GM21367 (cell line): Measurements from ENCODE around the gene GABBR2.
"Not testable (repeated sequence)": the region's sequence is repeated elsewhere in the genome, so short reads cannot be mapped to it uniquely, and the experiment has no call there.

ENCODE experiments used
- ATAC-seq: cut with Tn5 transposase; IDR thresholded peaks from one replicate; pipeline ENCODE4 v1.9.1; 2021; ENCODE audit not compliant: unreplicated experiment

The GABBR2 gene

DNA sequence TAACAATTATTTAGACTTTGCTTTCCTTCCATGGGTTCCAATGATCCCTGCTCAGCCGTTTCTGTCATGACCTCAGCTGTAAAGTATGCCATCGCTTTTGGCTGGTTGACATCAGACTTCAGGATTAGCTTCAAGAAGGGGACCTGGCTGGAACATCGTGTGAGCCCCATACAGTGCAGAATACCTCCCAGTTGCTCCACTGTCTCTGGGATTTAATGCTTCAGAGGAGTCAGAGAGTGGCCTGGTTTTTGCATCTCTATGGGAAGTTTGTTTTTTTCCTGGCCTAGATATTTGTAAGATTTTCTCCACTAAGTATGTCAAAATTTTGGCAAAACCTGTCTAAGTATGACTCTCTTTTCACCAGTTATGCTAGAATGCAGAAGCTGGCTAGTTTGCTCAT, 216.9 kb downstream of the GABBR2 start:
- no peak for ATAC-seq

DNA sequence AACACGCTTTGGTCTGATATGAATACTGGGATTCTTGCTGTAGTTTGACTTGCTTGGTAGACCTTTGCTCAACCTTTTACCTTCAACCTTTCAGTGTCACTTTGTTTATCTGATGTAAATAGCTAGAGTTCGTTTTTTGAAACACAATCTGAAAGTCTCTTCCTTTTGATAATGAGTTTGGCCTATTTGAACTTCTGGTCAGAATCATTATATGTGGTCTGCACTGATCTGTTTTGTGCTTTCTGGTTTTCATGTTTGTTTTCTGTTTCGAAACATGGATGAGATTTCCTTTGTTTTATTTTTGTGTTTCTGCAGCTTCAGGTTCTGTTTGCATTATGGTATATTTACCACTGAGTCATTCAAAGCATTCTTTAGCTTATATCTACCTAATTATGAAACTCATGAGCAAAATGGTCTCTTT, 217.5 kb downstream of the GABBR2 start:
- ATAC-seq, result no peak

DNA sequence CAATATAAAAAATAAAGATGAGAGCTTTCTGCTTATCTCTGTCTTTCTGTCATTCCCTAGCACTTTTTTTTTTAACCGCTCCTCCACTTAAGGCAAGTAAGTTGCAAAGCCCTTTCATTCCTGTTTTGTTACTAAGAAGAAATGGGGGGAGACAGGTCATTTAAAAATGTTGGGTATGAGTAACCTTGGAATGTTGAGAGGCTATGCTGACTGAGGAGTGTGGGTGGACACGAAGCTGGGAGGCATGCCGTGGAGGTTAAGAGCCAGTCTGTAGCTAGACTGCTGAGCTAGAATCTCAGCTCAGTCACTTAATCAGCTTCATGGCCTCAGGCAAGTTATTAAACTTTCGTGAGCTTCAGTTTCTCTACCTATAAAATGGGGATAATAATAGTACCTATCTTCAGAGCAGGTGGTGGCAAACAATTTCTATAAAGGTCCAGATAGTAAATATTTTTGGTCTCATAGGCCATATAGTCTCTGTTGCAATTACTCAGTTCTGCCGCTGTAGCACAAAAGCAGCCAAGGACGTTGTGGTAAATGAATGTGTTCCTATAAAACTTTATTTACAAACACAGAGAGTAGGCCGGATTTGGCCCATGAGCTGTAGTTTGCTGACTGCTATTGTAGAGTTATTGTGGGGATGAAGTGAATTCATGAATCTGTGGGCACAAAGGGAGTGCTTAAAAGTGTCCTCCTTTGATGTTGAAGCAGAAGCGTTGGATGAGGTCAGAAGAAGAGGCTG, 220.0 kb downstream of the GABBR2 start:
- no peak for ATAC-seq

DNA sequence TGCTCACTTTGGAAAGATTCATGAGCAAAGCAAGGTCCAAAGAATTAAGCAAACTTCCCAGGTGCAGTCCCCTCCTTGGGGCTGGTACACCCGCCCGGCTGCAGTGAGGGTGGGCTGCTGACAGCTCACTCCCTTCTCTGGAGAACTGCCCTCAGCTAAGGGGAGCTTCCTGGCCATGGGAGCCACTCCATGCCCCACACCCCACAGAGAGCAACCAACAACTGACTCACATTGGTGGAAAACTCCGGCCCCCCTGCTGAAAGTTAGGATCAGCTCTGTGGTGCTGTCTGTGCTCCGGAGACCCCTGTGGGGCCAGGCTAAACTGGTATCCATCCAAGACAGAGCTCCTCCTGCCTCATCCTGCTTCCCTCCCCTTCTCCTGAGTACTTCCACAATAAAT, 223.0 kb downstream of the GABBR2 start:
- no peak for ATAC-seq

DNA sequence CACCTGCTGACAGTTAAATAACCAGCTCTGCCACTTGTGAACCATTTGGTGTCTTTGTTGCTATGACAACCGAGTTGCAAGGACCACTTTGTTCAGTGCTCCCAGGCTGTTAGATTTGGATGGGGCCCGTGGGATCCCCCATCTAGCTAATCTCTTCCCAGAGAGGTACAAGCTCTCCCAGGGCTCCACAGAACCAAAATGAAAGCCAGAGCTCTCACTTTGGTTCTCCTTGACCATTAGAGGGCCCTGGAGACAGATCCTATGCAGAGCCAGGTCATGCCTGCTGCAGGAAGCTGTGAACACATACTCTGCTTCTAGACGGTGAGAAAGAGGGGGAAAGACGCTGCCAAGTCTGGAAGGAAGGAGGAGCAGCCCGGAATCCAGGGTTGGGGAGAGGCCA, 224.6 kb downstream of the GABBR2 start:
- no peak for ATAC-seq

DNA sequence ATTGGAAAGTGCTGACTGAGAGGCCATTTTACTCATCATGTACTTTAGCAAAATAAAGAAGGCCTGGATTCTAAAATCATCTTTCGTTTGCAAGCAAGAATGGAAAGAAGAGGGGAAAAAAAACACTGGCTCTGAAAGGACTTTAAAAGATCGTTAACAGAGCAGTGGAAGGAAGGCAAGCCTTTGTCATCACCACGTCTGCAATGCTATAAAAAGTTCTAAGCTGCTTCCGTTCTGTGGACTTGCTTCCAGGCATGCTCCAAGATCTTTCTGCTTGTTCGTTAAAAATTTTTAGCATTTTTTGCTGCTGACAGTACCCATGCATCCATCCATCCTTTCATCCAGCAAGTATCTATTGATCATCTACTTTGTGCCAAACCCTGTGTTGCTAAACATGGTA, 226.5 kb downstream of the GABBR2 start:
- no peak for ATAC-seq

DNA sequence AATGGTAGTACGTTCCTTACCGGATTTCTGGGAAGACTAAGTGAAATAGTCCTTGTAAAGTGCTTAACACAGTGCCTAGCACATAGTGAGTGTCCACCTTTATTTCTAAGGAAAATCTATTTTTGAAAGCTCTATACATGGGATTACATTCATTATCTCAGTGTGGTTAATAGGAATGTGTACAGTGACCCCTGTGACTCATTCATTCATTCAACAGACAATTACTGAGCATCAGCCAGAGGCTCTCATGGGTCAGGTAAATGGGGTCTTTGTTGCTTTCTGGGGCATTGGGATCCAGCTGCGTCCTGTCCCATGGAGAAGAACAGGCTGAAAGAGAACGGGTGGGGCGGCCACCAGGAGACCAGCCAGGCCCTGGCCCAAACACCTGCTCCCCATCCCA, 227.1 kb downstream of the GABBR2 start:
- ATAC-seq, result no peak

DNA sequence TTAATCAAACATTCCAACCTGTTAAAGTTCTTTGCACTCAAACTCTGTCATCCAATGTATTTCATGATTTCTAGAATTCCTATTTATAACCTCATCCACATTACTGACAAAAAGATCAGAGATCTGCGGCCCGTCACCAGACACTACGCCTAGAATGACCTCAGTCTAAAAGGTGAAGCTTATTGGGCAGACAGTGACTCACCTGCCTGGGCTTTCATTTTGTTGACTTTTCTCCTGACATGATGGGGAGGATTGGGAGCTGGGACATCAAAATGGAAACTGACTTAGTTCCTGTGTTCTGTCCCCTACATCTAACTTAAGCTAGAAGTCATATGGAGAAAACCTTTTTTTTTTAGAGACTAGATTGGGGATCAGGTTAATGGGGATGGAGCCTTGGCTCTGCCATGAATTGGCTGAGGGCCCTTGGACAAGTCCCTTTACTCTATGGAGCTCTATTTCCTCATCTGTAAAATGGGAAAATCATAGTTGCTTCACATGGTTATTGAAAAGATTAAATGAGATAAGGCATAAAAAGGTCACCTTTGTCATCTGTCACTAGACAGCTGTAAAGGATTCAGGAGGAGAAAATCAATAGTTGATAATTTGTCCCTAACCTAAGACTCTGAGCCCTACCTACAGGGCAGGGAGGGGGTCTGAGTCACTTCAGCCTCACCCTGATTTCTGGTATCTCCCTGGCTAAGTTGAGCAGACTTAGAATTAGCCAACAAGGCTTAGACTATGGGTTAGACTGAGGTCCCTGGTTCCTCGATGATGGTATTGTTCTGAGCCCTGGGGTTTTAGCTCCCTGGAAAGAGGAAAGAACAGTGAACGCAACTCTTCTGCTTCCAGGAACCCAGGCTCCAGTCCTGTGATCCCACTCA, 228.5 kb downstream of the GABBR2 start:
- ATAC-seq, result no peak

DNA sequence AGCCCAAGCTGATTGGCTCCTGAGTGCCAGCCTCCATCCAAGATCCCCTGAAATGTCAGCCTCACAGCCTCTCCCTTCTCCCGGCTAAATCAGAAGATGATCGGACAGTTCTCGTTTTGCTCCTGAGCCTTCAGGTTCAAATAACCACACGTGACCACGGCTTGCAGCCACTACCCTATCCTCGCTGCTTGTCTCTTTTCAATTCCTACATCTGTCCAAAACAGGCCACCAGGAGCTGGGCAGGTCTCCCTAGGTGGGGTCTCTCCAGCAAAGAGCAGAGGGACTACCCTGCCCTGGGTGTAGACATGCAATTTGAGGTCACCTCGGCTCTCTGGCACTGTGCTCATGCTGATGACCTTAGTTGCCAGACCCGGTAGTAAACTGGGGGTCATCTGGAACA, 229.3 kb downstream of the GABBR2 start:
- ATAC-seq, result no peak

DNA sequence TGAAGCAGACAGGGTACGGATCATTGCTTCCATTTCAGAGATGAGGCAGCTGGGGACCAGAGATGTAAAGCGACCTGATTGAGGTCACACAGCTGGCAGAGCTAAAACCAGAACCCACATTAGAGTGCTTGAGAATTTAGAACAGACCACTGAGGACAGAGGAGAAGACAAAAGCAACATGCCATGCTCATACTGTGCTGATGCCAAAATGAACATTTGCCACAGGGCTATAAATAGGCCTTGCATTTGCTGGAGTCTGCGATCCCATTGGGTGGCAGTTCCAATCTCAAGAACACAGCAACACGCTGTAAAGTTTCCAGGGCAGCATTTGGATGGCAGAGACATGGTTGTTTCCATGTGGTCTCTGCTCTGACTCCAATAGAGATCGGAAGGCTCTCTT, 230.9 kb downstream of the GABBR2 start:
- no peak for ATAC-seq

DNA sequence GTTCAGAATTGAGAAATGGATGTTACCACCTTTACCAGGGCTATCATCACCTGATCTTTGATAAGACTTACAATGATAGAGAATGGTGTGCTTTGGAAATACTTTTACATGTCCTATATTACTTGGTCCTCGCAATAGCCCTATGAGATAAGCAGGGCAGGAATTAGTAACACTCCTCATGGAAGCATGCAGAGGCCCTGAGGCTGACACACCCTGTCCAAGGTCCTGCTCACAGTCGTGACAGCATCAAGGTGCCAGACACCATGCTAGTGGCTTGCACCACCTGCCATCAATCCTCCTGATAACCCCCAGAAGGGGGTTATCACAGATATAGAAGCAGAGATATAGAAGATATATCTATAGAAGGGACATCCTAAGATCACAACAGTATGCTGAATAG, 236.5 kb downstream of the GABBR2 start:
- ATAC-seq, result no peak

DNA sequence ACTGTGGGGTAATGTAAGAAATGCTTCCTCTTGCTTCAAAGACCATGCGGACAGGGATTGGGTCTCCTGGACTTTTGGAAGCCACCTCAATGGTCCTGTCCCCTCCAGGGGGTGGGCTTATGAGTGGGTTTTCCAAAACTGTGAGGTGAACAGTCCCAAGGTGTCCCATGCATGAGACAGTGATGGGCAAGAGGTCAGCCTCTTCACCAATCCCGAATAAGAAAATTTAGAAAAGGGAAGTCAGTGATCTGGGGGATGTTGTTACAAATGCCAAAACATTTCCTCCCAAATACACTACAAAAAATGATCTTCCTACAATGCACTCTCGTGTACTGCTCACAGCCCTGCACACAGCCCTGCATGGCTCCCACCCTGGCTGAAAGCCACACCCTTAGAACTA, 237.6 kb downstream of the GABBR2 start:
- no peak for ATAC-seq

DNA sequence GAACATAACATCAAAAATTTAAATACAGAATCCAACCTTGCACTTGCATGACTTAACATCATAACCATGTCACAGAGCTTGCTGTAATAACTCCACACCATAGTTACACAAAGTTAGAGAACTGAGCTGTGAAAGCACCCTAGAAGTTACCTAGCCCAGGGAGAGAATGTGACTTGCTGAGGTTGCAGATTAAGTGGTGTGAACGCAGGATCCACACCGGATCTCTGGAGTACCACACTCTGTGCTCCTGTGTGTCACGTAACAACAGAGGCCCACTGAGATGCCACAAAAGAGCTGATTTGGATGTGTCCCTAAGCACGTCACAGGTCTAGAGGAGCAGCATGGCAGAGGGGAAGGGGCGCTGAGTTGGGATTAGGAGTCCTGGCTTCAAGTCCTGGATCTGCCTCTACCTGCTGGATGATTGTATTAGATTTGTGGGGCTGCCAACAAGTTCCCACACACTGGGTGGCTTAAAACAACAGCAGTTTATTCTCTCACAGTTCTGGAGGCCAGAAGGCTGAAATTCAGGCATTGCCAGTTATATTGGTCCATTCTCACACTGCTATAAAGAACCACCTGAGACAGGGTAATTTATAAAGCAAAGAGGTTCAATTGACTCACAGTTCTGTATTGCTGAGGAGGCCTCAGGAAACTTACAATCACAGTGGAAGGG, 240.0 kb downstream of the GABBR2 start:
- no peak for ATAC-seq

DNA sequence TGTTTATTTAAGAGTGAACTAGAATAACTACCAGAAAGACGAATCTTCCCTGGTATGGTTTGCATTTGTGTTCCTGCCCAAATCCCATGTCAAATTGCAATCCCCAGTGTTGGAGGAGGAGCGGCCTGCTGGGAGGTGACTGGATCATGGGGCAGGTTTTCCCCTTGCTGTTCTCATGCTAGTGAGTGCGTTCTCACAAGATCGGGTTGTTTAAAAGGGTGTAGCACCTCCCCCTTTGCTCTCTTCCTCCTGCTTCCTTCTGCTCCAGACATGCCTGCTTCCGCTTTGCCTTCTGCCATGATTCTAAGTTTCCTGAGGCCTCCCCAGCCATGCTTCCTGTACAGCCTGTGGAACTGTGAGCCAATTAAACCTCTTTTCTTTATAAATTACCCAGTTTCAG, 242.9 kb downstream of the GABBR2 start:
- no peak for ATAC-seq

DNA sequence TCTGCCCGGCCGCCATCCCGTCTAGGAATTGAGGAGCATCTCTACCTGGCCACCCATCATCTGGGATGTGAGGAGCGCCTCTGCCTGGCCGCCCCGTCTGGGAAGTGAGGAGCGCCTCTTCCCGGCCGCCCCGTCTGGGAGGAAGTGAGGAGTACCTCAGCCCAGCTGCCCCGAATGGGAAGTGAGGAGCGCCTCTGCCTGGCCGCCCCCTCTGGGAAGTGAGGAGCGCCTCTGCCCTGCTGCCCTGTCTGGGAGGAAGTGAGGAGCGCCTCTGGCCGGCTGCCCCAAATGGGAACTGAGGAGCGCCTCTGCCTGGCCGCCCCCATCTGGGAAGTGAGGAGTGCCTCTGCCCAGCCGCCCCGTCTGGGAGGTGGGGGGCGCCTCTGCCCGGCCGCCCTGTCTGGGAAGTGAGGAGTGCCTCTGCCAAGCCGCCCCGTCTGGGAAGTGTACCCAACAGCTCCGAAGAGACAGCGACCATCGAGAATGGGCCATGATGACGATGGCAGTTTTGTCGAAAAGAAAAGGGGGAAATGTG, 244.5 kb downstream of the GABBR2 start:
- not testable (repeated sequence) for ATAC-seq

DNA sequence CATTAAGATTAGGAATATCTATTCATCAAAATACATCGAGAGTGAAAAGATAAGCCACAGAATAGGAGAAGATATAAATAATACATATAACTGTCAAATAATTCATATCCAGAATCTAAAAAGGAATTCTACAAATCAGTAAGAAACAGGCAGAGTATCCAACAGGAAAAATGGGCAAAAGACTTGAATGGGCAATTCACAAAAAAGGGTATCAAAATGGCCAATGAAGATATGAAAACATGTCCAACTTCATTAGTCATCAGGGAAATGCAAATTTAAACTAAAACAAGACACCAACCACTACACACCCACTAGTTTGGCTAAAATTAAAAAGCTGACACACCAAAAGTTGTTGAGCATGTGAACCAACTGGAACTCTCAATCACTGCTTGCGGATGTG, 246.4 kb downstream of the GABBR2 start:
- no peak for ATAC-seq

DNA sequence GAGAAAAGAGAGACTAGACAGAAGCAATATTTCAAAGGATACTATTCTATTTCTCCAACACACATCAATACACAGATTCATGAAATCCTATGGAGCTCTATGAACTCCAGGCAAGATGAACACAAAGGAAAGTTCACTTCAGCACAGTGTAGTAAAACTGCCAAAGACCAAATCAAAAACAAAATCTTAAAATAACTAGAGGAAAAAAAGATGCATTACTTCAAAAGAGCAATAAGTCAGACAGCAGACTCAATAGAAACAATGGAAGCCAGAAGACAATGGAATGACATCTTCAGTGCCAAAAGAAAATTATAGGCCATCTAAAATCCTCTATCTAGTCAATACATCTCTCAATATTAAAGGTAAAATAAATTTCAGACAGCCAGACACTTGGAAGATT, 248.0 kb downstream of the GABBR2 start:
- ATAC-seq, result no peak

DNA sequence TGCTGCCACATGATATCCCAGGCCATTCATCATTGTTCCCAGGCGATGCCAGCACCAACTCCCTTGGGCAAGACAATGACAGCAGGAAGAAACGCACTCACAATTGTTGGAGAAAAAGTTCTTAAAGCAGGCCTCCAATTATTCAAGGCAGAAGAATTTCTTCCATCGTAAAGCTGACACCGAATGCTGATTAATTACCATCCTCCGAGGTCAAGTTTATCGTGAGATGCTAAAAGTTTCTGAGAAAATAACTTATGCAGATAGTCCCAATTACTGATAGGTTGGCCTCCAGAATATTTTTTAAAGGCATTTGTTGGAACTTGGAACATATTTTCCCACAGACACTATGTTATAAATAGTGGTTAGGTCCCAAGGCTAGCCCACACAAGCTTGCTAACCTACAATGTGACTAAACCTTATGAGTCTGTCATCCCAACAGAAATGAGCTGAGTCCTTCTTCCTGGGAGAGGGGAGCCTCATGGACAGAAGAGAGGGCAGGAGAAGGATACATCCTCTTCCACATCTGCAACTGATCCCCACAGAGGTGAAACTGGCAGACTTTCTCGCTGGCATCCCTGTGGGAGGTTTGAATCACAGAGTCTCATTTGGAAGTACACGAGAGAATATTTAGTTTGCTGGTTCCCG, 250.9 kb downstream of the GABBR2 start:
- no peak for ATAC-seq

DNA sequence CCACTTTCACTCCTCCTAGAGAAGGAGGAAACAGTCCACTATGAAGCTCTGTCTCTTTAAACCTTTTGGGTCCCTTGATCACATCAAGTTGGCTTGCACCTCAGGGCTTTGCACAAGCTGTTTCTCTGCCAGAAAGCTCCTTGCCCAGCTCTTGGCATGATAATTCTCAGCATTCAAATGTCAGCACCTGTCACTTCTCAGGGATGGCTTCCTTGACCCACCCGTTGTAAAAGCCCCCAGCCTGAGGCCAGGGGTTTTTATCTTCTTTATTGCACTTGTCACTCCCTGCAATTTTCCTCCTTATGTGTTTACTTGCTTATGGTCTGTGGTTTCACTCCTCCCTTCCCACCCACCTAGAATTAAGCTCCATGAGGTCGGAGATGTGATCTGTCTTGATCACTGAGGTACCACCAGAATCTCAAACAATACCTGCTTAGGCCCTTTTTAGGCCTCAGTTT, 252.6 kb downstream of the GABBR2 start:
- ATAC-seq, result no peak

DNA sequence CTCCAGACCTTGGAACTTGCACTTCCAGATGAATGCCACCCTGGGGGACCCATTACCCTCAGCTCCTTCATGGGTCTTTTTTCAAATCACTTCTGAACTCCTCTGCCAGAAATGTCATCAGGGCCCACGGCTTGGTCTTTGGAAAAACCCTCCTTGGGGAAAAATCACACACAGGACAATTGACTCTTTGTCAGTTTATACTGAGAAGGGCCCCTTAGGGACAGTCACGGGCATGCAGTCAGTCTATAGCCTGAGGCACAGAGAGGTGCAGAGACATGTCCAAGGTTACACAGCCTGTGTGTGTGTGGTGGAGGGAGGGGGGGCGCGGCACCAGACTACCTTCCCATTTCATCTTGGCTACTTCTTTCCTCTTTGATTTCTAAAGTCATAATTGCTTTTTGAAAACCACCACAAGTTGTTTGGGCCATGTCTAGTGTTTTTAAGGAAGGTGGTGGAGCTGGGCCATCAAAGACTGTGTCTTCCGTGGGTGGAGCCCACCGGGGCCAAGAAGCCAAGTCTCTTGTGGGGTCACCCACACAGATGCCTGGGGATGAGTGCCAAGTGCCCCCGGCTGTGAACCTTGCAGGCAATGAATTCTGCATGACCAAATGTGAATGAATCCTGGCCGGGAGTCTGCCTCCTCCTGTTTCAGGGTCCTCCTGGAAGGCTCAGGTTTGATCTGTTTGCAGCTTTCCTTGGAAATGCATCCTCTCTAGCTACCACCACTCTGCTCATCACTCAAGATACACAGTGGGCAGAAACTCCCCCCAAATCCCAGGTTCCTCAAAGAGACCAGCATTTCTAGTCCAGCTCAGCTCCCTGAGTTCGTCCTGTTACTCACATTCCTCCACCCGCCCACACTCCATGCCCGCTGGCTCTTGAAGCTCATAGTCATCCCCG, 253.2 kb downstream of the GABBR2 start:
- ATAC-seq, result no peak
